CD4-positive, alpha-beta T cell treated with Interleukin-10 for 1 hour (primary cell): Measurements from ENCODE around the gene SORBS2.

ENCODE experiments used
- DNase-seq: peaks from one replicate; pipeline ENCODE4 v3.0.0-alpha.2; 2020

The SORBS2 gene

GRCh38 chr4:185541251-185541727 lies 270.7 kb downstream of the SORBS2 start:
- DNase-seq, result no peak

GRCh38 chr4:185540487-185541120 lies 271.4 kb downstream of the SORBS2 start:
- DNase-seq, result no peak

GRCh38 chr4:185540040-185540439 lies 272.0 kb downstream of the SORBS2 start:
- DNase-seq, result no peak

GRCh38 chr4:185538806-185539205 lies 273.2 kb downstream of the SORBS2 start:
- no peak for DNase-seq

- DNase-seq, result no peak
Measured at GRCh38 chr4:185536411-185536709, 275.6 kb downstream of the SORBS2 start.

- DNase-seq, result no peak
Measured at GRCh38 chr4:185535612-185536410, 276.2 kb downstream of the SORBS2 start.
